Spleen (tissue), 7 donors: ENCODE measurements around the gene KCNQ5.

Experiments used
- CTCF ChIP-seq, 11 experiments: fragments of 200-600 bp in 7 of 11; fragments of 450-650 bp in 4 of 11; sonication (generic) in 4 of 11; IDR thresholded peaks in 8 of 11; conservative IDR thresholded peaks in 3 of 11; 1 replicate in 7 of 11; 2 replicates in 4 of 11; pipeline versions ENCODE4 v1.4.0 to v1.8.0; 2016 to 2021; ENCODE audit warnings: antibody characterized with exemption in 11 of 11, inconsistent platforms in 4 of 11, mild to moderate bottlenecking in 1 of 11
- POLR2A ChIP-seq, 3 donors: fragments of 450-650 bp; IDR thresholded peaks; one replicate each; pipeline ENCODE4 v1.5.1; 2017; ENCODE audit warnings: antibody characterized with exemption in 3 of 3, mild to moderate bottlenecking in 1 of 3
- POLR2AphosphoS5 ChIP-seq, 3 donors: sonication (generic); formaldehyde crosslinking; IDR thresholded peaks; one replicate each; pipeline ENCODE4 v1.5.1; 2017; ENCODE audit warnings: antibody characterized with exemption in 3 of 3
- donor health status: DM: no; HTN: no; CAD: no; lungs with moderate emphysema.
- donor health status: DM: no; HTN: no; CAD: no.
- donor health status: DM: no; HTN: no; CAD: no.

DNA sequence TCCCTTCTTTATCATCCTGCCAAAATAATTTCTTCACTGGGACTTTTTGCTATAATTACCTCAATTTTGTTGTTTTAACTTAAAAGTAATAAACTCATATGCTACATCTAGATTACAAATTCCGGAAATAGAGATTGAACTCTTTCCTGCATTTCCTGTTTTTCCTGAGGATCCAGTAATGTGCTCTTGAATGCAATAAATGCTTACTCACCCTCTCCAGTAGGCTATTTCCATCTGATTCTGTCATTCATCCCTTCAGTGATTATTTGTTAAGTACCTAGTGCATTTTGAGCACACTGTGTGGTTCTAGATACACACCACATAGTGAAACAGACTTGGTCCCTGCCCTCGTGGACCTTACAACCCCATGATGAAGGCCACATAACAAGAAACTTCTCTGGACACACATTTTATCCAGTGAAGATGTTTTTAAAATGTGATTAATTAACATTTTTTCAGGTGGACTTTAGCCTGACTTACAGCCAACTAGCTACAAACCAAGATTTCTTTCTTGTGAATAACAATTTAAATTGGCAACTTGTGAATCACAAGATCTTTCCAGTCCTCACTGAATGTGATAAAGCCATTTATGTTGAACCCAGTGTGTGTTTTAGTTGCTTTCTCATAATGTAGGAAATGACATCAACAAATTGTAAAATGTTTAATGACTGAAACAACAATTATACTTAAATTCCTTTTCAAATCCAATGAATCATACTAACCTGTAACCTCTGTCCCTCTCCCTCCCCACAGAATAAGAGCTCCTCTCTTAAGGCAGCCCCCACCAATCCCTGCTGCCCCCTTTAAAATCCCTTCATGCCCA lies 331.2 kb downstream of the KCNQ5 start:
- TF ChIP-seq CTCF (IDR thresholded peaks at IDR 0.05 in 8 of 11, conservative IDR thresholded peaks at IDR 0.05 in 3 of 11) = no peak
- no peak for TF ChIP-seq POLR2A (IDR thresholded peaks at IDR 0.05)
- no peak for TF ChIP-seq POLR2AphosphoS5 (IDR thresholded peaks at IDR 0.05)
